Loucy (cell line): ENCODE measurements around the gene MCM5.

Experiments
- H2AFZ ChIP-seq: fragments of 200-600 bp; sonication (generic); 2 replicates; pipeline ENCODE4 v1.6.0; 2016; ENCODE audit warnings: antibody characterized with exemption, mild to moderate bottlenecking, low read length, moderate library complexity
- H3F3A ChIP-seq: fragments of 200-600 bp; 2 replicates; pipeline ENCODE4 v1.6.0; 2016; ENCODE audit warnings: antibody characterized with exemption, low read depth, mild to moderate bottlenecking
- H3K27me3 ChIP-seq: fragments of 200-600 bp; sonication (generic); 2 replicates; pipeline ENCODE4 v1.6.1; 2014; ENCODE audit warnings: low read length, mild to moderate bottlenecking; ENCODE audit not compliant: insufficient read depth, poor library complexity, severe bottlenecking
- H3K36me3 ChIP-seq: fragments of 200-600 bp; sonication (generic); 2 replicates; pipeline ENCODE4 v1.6.1; 2016; ENCODE audit warnings: low read length; ENCODE audit not compliant: insufficient read depth
- H3K4me1 ChIP-seq: fragments of 200-600 bp; sonication (generic); 2 replicates; pipeline ENCODE4 v1.5.1; 2014; ENCODE audit warnings: low read length, mild to moderate bottlenecking; ENCODE audit not compliant: insufficient read depth, poor library complexity, severe bottlenecking
- H3K4me2 ChIP-seq: fragments of 200-600 bp; sonication (generic); 2 replicates; pipeline ENCODE4 v1.6.0; 2014; ENCODE audit warnings: antibody characterized with exemption, low read length, low read depth, mild to moderate bottlenecking; ENCODE audit not compliant: poor library complexity, severe bottlenecking
- H3K4me3 ChIP-seq: fragments of 200-600 bp; sonication (generic); 2 replicates; pipeline ENCODE4 v1.5.1; 2014; ENCODE audit warnings: low read length, mild to moderate bottlenecking, mixed read lengths; ENCODE audit not compliant: poor library complexity, severe bottlenecking
- H3K79me2 ChIP-seq: fragments of 200-600 bp; sonication (generic); 2 replicates; pipeline ENCODE4 v1.6.1; 2014; ENCODE audit warnings: low read length; ENCODE audit not compliant: insufficient read depth
- H3K9ac ChIP-seq: fragments of 200-600 bp; sonication (generic); 2 replicates; pipeline ENCODE4 v1.6.0; 2014; ENCODE audit warnings: mild to moderate bottlenecking, low read depth, low read length, moderate library complexity; ENCODE audit not compliant: poor library complexity, severe bottlenecking
- H3K9me2 ChIP-seq: fragments of 200-600 bp; sonication (generic); replicated peaks from 2 replicates; pipeline ENCODE4 v1.6.1; 2016; ENCODE audit warnings: low read depth, low read length, mixed read lengths
- H3K9me3 ChIP-seq: fragments of 200-600 bp; sonication (generic); 2 replicates; pipeline ENCODE4 v1.6.1; 2014; ENCODE audit warnings: mild to moderate bottlenecking, antibody characterized with exemption, low read length, low read depth; ENCODE audit not compliant: insufficient read depth
- H4K20me1 ChIP-seq: fragments of 200-600 bp; sonication (generic); 2 replicates; pipeline ENCODE4 v1.6.0; 2014; ENCODE audit warnings: antibody characterized with exemption, low read length, mild to moderate bottlenecking; ENCODE audit not compliant: insufficient read depth, poor library complexity, severe bottlenecking
- CTCF ChIP-seq: fragments of 200-600 bp; sonication (generic); conservative IDR thresholded peaks from 2 replicates; pipeline ENCODE4 v1.5.1; 2014; ENCODE audit warnings: mild to moderate bottlenecking, antibody characterized with exemption, low read length
- EZH2phosphoT487 ChIP-seq: fragments of 200-600 bp; IDR thresholded peaks from 2 replicates; pipeline ENCODE4 v1.6.1; 2018; ENCODE audit warnings: antibody characterized with exemption, mild to moderate bottlenecking, moderate library complexity, borderline replicate concordance

Gene MCM5

GRCh38 chr22:35430897-35431322 is 31.0 kb downstream of the MCM5 start:
- H3F3A ChIP-seq = no peaks in the 10 kb centered on the region
- no peaks in the 10 kb centered on the region for H3K9me2 ChIP-seq
- H3K4me3 ChIP-seq = no peak overlapping the region
- H3K4me1 ChIP-seq = no peaks in the 10 kb centered on the region
- H3K9me3 ChIP-seq = peaks cover 6% of the 10 kb centered on the region; the same call in 1 of the 2 replicates
- no peaks in the 10 kb centered on the region for H3K27me3 ChIP-seq
- peaks cover 7% of the 10 kb centered on the region for H4K20me1 ChIP-seq
- TF ChIP-seq CTCF (peak; percentile 91), EZH2phosphoT487 (no peak)
- H2AFZ ChIP-seq = no peak overlapping the region
- no peak overlapping the region for H3K4me2 ChIP-seq
- H3K9ac ChIP-seq = no peak overlapping the region
- H3K79me2 ChIP-seq = 0 out of 2 replicates have a peak, but pooled peaks cover 5% of the 10 kb centered on the region
- H3K36me3 ChIP-seq = peaks cover 49% of the 10 kb centered on the region

- peaks cover 7% of the 10 kb centered on the region for H4K20me1 ChIP-seq
- H3K79me2 ChIP-seq = 0 out of 2 replicates have a peak, but pooled peaks cover 5% of the 10 kb centered on the region
- peaks cover 45% of the 10 kb centered on the region for H3K36me3 ChIP-seq
- no peak overlapping the region for H2AFZ ChIP-seq
- no peaks in the 10 kb centered on the region for H3K27me3 ChIP-seq
- H3K4me1 ChIP-seq = no peaks in the 10 kb centered on the region
- TF ChIP-seq EZH2phosphoT487 (no peak), CTCF (no peak)
- H3K9ac ChIP-seq = no peak overlapping the region
- H3K9me3 ChIP-seq = peaks cover 6% of the 10 kb centered on the region; the same call in 1 of the 2 replicates
- no peaks in the 10 kb centered on the region for H3K9me2 ChIP-seq
- H3K4me3 ChIP-seq = no peak overlapping the region
- H3F3A ChIP-seq = no peaks in the 10 kb centered on the region
- no peak overlapping the region for H3K4me2 ChIP-seq
Measured at GRCh38 chr22:35431483-35432227, 31.7 kb downstream of the MCM5 start.

- Histone ChIP-seq H3F3A (no peaks in the 10 kb centered on the region), H3K36me3 (peaks cover 40% of the 10 kb centered on the region)
Measured at GRCh38 chr22:35432228-35432905, 32.4 kb downstream of the MCM5 start.

More at GRCh38 chr22:35432228-35432905, 32.4 kb downstream of the MCM5 start:
- H3K9me2 ChIP-seq = no peaks in the 10 kb centered on the region
- no peaks in the 10 kb centered on the region for H3K4me1 ChIP-seq
- no peak overlapping the region for H3K4me3 ChIP-seq
- H3K27me3 ChIP-seq = no peaks in the 10 kb centered on the region
- H3K79me2 ChIP-seq = 0 out of 2 replicates have a peak, but pooled peaks cover 5% of the 10 kb centered on the region
- no peak for TF ChIP-seq CTCF
- TF ChIP-seq EZH2phosphoT487 = no peak
- no peak overlapping the region for H3K9ac ChIP-seq
- H3K9me3 ChIP-seq = peaks cover 6% of the 10 kb centered on the region; the same call in 1 of the 2 replicates
- no peak overlapping the region for H2AFZ ChIP-seq
- H3K4me2 ChIP-seq = no peak overlapping the region
- H4K20me1 ChIP-seq = peaks cover 7% of the 10 kb centered on the region
